HK-2 (cell line): Measurements from ENCODE around the gene SRGAP3.

Source experiments
- DNase-seq: peaks from one replicate; pipeline ENCODE4 v3.0.0-alpha.2; 2018; ENCODE audit not compliant: unreplicated experiment

Gene SRGAP3

GRCh38 chr3:9253327-9253726 is 3.9 kb upstream of the SRGAP3 start:
- DNase-seq: no peak

GRCh38 chr3:9251055-9251786 is 1.8 kb upstream of the SRGAP3 start:
- DNase-seq: no peak

- DNase-seq: no peak
These were observed 790 bp upstream of the SRGAP3 start for GRCh38 chr3:9250236-9250635.

- no peak for DNase-seq
These were observed 749 bp downstream of the SRGAP3 start for GRCh38 chr3:9248522-9249271.

- DNase-seq: no peak
These were observed 1.4 kb downstream of the SRGAP3 start for GRCh38 chr3:9247941-9248521.

- no peak for DNase-seq
These were observed 2.0 kb downstream of the SRGAP3 start for GRCh38 chr3:9247361-9247940.

- DNase-seq: no peak
These were observed 3.3 kb downstream of the SRGAP3 start for GRCh38 chr3:9246189-9246588.

- DNase-seq: no peak
These were observed 4.8 kb downstream of the SRGAP3 start for GRCh38 chr3:9244495-9245183.

GRCh38 chr3:9241956-9242355 is 7.5 kb downstream of the SRGAP3 start:
- no peak for DNase-seq

- DNase-seq: no peak
These were observed 9.8 kb downstream of the SRGAP3 start for GRCh38 chr3:9239680-9240079.

GRCh38 chr3:9238721-9239295 is 10.6 kb downstream of the SRGAP3 start:
- no peak for DNase-seq

GRCh38 chr3:9238276-9238675 is 11.2 kb downstream of the SRGAP3 start:
- no peak for DNase-seq

- no peak for DNase-seq
These were observed 15.4 kb downstream of the SRGAP3 start for GRCh38 chr3:9233814-9234600.

- no peak for DNase-seq
These were observed 16.3 kb downstream of the SRGAP3 start for GRCh38 chr3:9233101-9233500.

GRCh38 chr3:9231937-9232336 is 17.5 kb downstream of the SRGAP3 start:
- no peak for DNase-seq

GRCh38 chr3:9231471-9231870 is 18.0 kb downstream of the SRGAP3 start:
- DNase-seq: no peak

- DNase-seq: no peak
These were observed 18.4 kb downstream of the SRGAP3 start for GRCh38 chr3:9231006-9231405.

GRCh38 chr3:9230596-9230995 is 18.9 kb downstream of the SRGAP3 start:
- no peak for DNase-seq

- no peak for DNase-seq
These were observed 19.6 kb downstream of the SRGAP3 start for GRCh38 chr3:9229879-9230278.

- no peak for DNase-seq
These were observed 20.1 kb downstream of the SRGAP3 start for GRCh38 chr3:9229325-9229724.

- DNase-seq: no peak
These were observed 23.1 kb downstream of the SRGAP3 start for GRCh38 chr3:9226326-9226725.
